GM18505 (cell line): Measurements from ENCODE around the gene RGS9.

Experiments
- ATAC-seq: cut with Tn5 transposase; IDR thresholded peaks from one replicate; pipeline ENCODE4 v1.9.1; 2021; ENCODE audit not compliant: unreplicated experiment
- POLR2A ChIP-seq: IDR thresholded peaks from 4 replicates; pipeline ENCODE4 v1.6.1; 2011; ENCODE audit warnings: borderline replicate concordance; ENCODE audit not compliant: insufficient read depth, insufficient read length; ENCODE audit errors: extremely low read depth

The RGS9 gene

GRCh38 chr17:65123757-65124675, 13.2 kb upstream of the RGS9 start:
- no peak for ATAC-seq
- TF ChIP-seq POLR2A: no peak

GRCh38 chr17:65130832-65131231, 6.3 kb upstream of the RGS9 start:
- no peak for ATAC-seq
- no peak for TF ChIP-seq POLR2A

- no peak for ATAC-seq
- TF ChIP-seq POLR2A: no peak
Measured at GRCh38 chr17:65131240-65131639, 5.9 kb upstream of the RGS9 start.

GRCh38 chr17:65131946-65132345, 5.2 kb upstream of the RGS9 start:
- no peak for ATAC-seq

GRCh38 chr17:65134035-65134434, 3.1 kb upstream of the RGS9 start:
- TF ChIP-seq POLR2A: no peak
- ATAC-seq: no peak

More at GRCh38 chr17:65131946-65132345, 5.2 kb upstream of the RGS9 start:
- TF ChIP-seq POLR2A: no peak

GRCh38 chr17:65139101-65139764, 2.1 kb downstream of the RGS9 start:
- no peak for TF ChIP-seq POLR2A
- no peak for ATAC-seq

- no peak for ATAC-seq
Measured at GRCh38 chr17:65142247-65142646, 5.1 kb downstream of the RGS9 start.

GRCh38 chr17:65143889-65144604, 6.9 kb downstream of the RGS9 start:
- TF ChIP-seq POLR2A: no peak
- no peak for ATAC-seq

More at GRCh38 chr17:65142247-65142646, 5.1 kb downstream of the RGS9 start:
- TF ChIP-seq POLR2A: no peak

GRCh38 chr17:65145743-65146142, 8.6 kb downstream of the RGS9 start:
- no peak for TF ChIP-seq POLR2A
- no peak for ATAC-seq

- no peak for TF ChIP-seq POLR2A
Measured at GRCh38 chr17:65147955-65148354, 10.8 kb downstream of the RGS9 start.

GRCh38 chr17:65154770-65155589, 17.8 kb downstream of the RGS9 start:
- ATAC-seq: peak; percentile 84

More at GRCh38 chr17:65147955-65148354, 10.8 kb downstream of the RGS9 start:
- ATAC-seq: no peak

GRCh38 chr17:65155622-65156021, 18.5 kb downstream of the RGS9 start:
- ATAC-seq: peak; percentile 57
- no peak for TF ChIP-seq POLR2A

More at GRCh38 chr17:65154770-65155589, 17.8 kb downstream of the RGS9 start:
- TF ChIP-seq POLR2A: no peak
